Activated T-cell treated with anti-CD3 and anti-CD28 coated beads for 1 hour (primary cell): ENCODE data around the gene RBM19.
"Not testable (repeated sequence)": the region's sequence is repeated elsewhere in the genome, so short reads cannot be mapped to it uniquely, and the experiment has no call there.

ENCODE experiments used
- DNase-seq: peaks from one replicate; pipeline ENCODE4 v3.0.0-alpha.2; 2020; ENCODE audit warnings: low read depth

The RBM19 gene, protein sequence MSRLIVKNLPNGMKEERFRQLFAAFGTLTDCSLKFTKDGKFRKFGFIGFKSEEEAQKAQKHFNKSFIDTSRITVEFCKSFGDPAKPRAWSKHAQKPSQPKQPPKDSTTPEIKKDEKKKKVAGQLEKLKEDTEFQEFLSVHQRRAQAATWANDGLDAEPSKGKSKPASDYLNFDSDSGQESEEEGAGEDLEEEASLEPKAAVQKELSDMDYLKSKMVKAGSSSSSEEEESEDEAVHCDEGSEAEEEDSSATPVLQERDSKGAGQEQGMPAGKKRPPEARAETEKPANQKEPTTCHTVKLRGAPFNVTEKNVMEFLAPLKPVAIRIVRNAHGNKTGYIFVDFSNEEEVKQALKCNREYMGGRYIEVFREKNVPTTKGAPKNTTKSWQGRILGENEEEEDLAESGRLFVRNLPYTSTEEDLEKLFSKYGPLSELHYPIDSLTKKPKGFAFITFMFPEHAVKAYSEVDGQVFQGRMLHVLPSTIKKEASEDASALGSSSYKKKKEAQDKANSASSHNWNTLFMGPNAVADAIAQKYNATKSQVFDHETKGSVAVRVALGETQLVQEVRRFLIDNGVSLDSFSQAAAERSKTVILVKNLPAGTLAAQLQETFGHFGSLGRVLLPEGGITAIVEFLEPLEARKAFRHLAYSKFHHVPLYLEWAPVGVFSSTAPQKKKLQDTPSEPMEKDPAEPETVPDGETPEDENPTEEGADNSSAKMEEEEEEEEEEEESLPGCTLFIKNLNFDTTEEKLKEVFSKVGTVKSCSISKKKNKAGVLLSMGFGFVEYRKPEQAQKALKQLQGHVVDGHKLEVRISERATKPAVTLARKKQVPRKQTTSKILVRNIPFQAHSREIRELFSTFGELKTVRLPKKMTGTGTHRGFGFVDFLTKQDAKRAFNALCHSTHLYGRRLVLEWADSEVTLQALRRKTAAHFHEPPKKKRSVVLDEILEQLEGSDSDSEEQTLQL

DNA sequence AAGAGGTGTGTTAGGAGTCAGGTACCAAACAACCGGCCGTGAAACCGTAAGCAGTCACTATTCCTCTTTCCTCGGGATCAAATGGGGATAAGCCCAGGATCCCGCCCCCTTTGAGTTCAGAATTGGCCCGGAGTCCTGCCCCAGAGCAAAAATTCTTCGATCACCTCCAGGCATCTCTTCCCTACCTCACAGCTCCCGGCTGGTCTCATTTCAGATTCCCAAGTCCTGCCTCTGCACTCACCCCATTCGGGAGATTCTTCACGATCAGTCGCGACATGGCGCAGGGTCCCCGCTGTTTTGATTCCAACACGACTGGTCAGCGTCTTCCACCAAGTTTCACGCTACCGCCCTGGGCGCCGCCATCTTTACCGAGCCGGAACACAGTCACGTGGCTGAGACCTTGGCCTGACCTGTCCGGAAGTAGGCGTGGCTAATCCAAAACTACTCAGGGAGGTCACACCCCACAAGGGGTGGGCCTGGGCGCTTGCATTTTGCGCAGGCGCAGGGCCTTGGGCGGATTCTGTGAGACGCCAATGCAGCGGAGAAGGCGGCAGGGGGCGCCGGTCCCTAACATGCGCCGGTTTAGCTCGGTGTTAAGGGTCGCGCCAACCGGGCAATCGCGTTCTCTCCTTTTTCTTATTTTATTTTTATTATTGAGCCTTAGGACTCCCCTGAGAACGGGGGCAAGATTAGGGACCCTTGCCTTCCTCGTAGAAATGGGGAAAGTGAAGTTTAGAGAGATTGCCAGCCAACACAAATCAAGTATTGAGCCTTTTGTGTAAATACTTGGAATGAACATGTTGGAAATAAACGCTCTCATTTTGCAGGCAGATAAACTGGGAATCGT is at the start of gene RBM19:
TSS of gene RBM19 (minus strand) at position 375 of the 847 bp plus-strand sequence. CDS start at position 277, 98 bp downstream.
- peak; percentile 98 for DNase-seq

DNA sequence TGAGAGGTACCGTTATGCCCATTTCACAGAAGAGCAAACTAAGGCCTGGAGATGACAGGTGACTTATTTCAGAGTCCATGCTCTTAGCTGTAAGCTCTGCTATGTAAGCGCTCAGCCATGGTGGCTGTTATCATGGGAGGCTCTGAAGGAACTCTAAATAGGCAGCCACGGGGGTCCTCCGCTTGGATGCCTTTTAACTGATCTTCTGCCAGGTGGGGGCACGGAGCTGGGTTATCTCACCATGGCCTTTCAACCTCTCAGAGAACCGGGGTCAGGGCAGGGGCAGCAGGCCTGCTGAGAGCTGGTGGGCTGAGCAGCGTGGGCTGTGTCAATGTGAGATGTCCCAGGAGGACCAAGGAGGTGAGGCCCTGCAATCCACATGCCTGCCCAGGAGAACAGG is 49.7 kb upstream of the RBM19 start:
- no peak for DNase-seq

GRCh38 chr12:114013575-114014345 is 47.6 kb upstream of the RBM19 start:
- no peak for DNase-seq

DNA sequence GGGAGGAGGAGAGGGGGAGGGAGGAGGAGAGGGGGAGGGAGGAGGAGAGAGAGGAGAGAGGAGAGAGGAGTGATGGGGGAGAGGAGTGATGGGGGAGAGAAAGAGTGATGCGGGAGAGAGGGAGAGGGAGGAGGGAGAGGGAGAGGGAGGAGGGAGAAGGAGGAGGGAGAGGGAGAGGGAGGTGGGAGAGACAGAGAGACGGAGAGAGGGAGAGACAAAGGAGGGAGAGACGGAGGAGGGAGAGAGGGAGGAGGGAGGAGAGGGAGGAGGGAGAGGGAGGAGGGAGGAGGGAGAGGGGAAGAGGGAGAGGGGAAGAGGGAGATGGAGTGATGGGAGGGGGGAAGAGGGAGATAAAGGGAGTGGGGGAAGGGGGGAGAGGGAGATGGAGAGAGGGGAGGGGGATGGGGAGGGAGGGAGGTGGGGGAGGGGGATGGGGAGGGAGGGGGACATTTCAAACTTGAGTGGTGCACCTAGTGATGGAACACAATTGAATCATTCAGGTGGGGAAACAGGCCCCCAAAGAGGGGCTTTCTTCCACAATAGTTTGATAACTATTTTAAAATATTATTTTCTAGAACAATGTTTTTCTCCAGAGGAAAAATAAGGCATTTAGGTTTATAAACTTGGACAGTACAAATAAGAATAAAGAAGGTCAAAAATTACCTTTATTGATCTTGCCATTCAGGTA is 46.8 kb upstream of the RBM19 start:
- DNase-seq = no peak

DNA sequence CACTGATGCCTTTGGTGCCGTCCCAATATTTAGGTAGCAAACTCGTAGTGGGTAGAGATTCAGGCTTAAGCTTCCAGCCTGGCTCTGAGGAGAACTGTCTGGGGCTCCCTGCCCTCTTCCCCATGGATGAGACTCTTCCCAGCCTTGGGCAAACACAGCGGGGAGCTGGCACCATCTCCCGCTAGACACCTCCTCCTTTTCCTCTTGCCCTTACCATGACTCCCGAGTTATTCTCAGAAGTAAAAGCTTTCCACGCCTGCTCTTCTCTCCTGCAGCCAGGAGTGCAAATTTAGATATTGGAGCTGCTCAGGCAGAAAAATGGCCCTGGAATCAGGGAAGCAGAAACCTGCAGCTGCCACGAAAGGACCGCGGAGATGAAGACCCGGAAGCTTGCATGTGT is 45.6 kb upstream of the RBM19 start:
- no peak for DNase-seq

- no peak for DNase-seq
These were observed 40.6 kb upstream of the RBM19 start for GRCh38 chr12:114006482-114007425.

- DNase-seq = no peak
These were observed 38.3 kb upstream of the RBM19 start for GRCh38 chr12:114004402-114004801.

DNA sequence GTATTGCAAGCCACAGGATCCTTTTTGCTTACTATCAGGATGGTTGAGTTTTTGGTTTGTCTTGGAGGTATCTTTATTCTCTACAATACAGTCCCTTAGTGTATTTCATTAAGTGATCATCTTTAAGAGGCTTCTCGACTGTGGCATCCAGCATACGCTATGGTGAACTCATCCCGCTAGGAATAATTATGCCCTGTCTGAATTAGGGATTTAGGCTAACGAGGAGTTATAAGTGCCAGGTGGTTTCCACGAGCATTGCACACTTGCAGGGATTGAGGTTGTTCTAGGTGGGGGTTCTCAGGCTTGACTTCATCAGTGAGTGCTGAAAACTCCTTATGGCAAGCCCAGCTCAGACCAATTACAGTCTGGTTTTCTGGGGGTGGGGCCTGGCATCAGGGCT is 37.2 kb upstream of the RBM19 start:
- no peak for DNase-seq

GRCh38 chr12:114001511-114002340 is 35.6 kb upstream of the RBM19 start:
- DNase-seq = no peak

GRCh38 chr12:114000861-114001260 is 34.7 kb upstream of the RBM19 start:
- DNase-seq = no peak

DNA sequence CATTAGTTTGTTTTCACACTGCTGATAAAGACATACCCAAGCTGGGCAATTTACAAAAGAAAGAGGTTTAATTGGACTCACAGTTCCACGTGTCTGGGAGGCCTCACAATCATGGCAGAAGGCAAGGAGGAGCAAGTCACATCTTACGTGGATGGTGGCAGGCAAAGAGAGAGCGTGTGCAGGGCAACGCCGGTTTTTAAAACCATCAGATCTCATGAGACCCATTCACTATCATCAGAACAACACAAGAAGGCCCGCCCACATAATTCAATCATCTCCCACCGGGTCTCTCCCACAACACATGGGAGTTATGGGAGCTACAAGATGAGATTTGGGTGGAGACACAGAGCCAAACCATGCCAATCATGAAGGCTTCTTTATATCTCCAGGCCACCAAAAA is 34.1 kb upstream of the RBM19 start:
- not testable (repeated sequence) for DNase-seq

DNA sequence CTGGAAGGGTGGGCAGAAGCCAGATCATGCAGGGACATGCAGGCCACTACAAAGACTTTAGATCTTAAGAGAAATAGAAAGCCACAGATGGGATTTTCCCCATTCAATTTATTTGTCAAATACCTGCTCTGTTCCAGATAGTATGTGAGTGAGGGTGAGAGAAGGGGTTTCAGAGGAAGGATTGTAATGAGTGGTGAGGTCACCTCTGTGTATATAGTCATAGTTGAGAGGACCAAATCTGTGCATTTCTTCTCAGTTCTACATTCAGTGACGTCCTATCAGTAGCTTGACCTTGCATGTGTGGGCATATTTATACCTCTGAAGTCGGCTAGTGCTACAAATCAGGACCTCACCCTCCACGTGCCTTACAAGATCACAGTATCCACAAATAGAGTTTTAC is 31.2 kb upstream of the RBM19 start:
- DNase-seq = no peak

DNA sequence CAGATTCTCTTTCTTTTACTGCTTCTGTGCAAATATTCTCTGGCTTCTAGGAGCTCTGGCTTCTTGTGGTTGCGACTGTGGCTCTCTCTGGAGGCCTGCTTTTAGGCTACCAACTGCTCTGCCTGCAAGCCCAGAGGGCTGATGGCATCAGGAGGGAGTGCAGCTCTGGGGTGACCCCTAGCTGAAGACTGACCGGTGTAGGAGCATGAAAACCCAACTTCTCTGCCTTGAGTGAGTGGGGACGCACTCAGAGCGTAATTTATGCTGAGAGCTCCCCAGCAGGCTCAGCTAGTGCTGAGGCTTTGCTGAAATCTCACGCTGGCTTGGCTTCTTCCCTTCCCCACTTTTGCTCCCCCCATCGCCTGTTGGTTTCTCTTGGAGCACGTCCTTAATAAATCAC is 29.9 kb upstream of the RBM19 start:
- DNase-seq = no peak

DNA sequence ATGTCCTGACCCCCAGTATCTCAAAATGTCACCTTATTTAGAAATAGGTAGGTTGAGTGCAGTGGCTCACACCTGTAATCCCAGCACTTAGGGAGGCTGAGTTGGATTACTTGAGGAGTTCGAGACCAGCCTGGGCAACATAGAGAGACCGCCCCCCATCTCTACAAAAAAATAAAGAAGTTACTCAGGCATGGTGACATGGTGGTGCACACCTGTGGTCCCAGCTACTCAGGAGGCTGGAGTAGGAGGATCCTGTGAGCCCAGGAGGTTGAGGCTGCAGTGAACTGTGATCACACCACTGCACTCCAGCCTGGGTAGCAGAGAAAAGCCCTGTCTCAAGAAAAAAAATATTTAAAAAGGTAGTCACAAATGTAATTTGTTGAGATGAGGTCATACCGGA is 27.9 kb upstream of the RBM19 start:
- DNase-seq = no peak

- not testable (repeated sequence) for DNase-seq
These were observed 26.6 kb upstream of the RBM19 start for GRCh38 chr12:113992751-113993150.

DNA sequence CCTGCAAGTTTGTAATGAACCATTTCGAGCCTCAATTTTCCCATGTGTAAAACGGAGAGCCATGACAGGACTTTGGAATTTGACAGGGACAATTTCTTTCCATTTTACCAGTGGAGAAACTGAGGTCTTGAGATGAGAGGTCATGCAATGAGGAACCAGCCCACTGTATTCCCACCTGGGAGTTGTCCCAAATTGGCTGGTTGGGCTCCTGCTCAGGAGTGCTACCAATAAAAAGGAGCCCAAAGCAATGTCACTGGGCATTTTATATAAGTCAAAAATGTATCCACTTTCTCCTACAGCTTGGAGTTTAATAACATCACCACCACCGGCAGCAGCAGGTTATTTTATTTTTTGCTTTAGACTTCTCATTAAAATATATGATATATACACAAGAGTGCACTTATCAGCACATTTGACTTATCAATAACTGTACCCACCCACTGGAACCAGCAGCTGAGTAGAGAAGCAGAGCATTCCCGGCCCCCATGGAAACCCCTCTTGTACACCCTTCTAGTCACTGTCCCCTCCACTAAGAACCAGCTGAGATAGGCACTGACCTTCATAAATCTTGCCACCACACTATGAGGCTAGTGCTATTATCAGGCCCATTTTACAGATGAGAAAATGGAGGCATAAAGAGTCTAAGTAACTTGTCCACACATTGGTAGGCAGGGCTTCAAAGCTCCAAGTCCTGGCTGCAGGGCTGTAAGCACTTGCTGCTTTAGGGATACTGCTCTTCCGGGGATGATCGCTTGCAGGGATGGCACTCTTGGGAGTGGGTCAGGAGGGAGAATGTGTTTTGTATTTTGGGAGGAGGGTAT is 25.3 kb upstream of the RBM19 start:
- DNase-seq = no peak
